ENCODE results near the gene PTPN4.

The PTPN4 gene

DNA sequence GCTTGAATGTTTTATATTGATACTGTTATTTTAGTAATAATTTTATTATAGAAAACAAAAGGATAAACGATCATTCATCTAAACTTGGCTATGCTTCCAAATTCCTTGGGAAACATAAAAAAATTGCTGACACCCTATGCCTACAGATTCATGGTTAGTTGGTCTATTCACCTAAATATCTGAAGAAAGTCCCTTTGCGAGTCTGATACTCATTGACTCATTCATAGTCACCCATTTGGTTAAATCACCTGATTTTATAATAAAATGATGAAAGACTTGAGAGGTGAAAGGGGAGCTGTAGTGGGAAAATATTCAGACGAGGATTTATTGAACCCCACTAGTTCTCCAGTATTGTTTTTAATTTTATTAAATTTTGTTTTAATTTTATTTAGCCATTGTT, 112.0 kb downstream of the PTPN4 start:
- DNase-seq = no peak

DNA sequence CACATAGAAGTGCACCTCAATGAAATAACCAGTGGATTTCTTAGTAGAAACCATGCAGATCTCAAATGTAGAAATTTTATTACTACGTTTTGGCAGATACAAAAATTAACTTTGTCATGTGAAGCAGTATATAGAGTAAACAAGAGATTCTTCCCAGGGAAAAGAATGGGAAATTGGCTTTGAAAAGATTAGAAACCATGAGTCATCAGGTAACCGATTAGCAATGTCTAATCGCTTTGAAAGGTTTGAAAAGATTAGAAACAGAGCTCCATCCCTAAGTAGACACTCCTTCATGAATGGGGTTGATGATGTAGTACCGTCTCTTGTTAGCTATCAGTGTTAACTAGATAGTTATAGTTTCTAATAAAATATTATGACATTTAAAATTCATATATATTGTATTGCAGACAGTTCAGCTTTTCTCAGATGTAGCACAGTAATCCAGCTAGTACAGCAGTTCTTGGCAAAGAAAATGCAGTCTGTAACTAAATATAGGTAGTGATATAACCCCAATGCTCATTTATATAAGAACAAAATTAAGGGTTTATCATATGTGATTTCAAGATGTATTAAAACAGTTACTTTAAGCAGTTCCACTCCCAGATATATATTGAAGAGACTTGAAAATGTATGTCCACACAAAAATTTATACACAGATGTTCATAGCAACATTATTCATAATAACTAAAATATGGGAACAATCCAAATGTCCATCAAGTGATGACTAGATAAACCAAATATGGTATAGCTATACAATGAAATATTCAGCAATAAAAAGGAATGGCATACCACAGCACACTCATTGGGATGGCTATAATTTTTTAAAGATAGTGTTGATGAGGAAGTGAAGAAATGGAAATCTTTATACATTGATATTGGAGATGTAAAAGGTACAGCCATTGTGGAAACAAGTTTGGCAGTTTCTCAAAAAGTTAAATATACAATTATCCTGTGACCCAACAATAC, 113.9 kb downstream of the PTPN4 start:
- DNase-seq = no peak

DNA sequence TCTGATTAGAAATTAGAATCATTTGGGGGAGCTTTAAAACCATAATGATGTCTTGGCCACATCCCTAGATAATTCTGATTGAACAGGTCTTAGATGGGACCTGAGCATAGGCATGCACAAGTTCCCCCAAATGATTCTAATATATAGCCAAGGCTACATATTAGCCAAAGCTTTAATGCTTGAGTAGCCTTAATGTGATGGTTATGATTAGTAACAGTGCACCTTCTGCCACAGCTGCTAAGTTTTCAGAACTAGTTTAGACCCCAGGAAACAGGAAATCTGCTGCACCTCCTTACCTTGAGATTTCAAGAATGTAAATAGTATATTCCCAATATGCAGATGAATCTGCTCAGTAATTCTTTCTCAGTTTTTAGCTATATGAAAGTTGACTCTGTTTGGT, 119.8 kb downstream of the PTPN4 start:
- DNase-seq = no peak

DNA sequence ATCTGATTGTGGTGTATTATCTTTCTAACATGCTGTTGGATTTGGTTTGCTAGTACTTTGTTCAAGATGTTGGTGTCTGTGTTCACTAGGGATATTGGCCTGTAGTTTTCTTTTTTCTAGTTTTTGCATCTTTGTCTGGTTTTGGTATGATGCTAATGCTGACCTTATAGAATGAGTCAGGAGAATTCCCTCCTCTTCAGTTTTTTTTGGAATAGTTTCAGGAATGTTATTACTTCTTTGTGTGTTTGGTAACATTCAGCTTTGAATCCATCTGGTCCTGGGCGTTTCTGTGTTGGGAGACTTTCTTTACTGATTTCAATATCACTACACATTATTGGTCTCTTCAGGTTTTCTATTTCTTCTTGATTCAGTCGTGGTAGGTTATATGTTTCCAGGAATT, 129.0 kb downstream of the PTPN4 start:
- no peak for DNase-seq

DNA sequence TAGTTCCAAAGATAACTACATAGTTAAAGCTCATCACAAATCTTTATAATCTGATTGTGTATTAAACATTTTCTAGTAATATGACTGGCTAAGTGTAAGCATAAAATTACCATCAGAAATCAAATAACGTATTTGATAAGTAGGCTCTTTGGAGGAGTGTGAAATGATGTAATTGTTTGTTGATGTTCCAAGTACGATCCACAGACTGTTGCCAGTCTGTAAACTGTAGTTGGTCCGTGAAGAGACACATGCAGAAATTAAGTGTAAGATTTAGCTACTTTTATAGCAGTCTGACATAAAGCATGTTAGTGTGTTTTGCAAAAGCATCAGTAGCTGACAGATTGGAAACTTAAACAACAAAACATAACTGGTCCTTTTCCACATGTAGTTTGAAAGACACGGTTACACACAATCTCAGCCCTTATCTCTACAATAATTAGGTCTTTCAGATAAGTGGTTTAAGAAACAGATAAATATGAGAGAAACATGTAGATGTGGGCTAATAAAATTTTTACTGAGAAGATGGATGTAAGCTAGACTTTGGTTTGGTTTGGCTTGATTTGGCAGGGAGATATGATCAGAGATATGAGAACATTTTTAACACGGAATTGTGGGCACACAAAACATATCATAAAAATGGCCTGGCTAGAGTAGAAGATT, 138.1 kb downstream of the PTPN4 start:
- DNase-seq = no peak

DNA sequence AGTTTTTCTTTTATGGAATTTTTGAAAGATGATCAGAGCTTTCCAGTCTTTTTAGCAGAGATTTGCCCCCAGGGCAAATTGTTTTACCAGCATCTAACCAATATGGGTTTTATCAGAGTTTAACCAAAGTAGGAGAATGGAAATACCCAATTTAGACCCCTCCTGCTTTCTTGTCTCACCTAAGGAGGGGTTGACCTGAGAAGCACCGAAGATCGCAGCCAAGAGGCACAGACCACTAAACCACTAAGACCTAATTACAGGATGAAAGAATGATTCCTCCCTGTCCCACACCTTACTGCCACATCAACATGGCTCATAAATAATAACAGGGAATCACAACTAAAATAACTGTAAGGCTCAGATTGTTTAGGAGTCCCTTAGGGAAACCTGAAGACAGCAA, 141.3 kb downstream of the PTPN4 start:
- no peak for DNase-seq

DNA sequence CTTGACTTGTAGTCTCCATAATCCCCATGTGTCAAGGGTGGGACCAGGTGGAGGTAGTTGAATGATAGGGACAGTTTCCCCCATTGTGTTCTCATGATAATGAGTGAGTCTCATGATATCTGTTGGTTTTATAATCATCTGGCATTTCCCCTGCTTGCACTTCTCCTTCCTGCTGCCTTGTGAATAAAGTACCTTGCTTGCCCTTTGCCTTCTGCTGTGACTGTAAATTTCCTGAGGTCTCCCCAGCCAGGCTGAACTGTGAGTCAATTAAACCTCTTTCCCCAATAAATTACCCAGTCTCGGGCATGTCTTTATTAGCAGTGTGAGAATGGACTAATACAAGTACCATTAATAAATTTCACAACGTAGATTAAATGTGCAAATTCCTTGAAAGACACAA, 150.8 kb downstream of the PTPN4 start:
- no peak for DNase-seq

DNA sequence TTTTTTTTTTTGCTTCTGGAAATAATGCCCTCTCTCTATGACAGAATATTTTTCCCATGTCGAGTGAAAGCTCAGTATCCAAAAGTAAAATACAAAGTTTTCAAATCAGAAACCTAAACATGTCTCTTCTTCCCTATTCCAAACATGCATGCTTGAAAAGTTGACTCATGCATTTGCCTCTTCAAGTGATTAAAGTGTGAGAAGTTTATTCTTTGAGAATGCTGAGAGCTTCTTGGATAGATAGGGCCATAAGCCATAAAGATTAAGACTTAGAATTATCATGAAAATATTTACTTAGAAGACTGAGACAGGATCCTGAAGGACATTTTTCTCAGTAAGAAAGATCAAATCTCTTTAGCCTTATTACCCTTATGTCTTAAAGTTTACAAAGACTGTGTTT, 154.5 kb downstream of the PTPN4 start:
- DNase-seq = no peak

DNA sequence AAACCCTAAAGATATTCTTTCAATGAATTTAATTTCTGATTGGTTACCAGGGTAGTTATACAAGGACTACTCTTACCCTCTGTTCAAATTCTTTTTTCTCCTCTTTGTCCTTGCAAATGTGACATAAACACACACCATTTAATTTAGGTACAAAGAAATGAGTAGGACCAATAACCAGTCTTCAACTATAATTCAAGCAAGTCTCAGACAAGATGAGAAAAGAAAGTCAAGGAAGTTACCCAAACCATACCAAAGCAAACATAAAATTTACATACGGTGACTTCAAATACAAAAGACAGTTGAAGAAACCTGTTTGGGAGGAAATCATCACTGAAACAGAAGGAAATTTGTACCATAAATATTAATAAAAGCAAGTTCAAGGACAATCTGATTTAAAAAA, 162.1 kb downstream of the PTPN4 start:
- no peak for DNase-seq

DNA sequence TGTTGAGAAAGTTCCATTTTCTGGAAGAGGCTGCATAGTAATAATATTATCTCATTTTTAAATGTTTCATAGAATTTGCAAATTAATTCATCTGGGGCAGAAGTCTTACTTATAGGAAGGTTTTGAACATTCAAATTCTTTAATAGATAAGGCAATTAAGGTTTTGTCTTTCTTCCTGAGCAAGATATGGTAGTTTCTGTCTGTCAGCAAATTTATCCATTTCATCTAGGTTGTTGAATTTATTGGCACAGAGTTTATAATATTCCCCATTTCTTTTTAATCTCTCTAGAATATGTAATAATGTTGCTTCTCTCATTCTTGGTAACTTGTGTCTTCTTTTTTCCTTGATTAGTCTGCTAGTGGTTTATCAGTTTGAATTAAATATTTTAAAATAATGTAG, 163.0 kb downstream of the PTPN4 start:
- no peak for DNase-seq

DNA sequence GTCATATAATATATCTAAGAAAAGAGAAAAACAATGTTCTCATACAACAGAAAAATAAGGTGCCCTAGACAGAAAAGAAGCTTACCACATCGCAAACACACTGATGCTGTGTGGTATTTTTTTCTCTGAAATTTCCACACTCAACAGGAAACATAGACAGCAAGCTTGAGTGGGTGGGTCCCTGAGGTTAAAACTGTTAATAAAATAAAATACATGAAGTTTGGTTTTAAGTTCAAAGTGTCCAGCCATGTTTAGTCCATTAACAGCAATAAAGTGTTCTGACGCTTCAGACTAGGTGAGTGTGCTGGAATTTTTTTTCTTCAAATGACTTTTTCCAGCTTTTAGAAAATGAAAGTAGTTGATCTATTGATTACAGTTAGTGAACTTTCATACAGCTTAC, 169.8 kb downstream of the PTPN4 start:
- no peak for DNase-seq

DNA sequence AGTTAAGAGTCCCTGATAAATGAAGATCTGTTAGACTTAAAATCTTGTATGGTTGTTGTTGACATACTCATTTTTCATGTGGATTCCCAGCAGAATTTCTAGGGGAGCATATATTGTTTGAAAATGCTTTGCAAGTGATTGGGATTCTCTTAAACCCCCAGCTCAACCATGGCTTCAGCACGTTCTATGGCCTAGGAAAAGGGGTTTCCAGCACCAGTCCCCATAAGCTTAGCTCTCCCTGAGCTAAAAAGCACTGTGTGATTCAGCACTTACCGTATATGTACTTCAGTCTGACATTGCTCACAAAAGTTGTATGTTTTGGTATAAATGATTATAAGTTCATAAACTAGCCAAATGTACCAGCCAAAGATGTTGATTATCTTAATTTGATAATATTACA, 173.1 kb downstream of the PTPN4 start:
- no peak for DNase-seq

DNA sequence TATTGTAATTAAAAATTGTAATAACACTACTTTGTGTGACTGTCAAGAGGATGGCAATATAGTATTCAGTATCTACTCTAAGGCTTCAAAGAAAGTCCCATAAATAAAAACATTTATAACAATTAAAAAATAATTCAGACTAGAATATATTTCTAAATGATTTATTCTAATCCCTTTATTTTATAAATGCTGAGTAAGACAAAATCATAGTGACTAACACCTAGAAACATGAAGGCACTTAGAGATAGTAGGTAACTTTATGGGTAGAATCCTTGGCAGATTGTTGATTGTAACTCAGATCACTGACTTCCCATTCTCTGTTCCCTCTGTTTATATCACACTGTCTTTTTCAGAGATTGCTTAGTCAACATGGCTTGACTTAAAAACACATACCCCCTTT, 174.6 kb downstream of the PTPN4 start:
- DNase-seq = no peak

DNA sequence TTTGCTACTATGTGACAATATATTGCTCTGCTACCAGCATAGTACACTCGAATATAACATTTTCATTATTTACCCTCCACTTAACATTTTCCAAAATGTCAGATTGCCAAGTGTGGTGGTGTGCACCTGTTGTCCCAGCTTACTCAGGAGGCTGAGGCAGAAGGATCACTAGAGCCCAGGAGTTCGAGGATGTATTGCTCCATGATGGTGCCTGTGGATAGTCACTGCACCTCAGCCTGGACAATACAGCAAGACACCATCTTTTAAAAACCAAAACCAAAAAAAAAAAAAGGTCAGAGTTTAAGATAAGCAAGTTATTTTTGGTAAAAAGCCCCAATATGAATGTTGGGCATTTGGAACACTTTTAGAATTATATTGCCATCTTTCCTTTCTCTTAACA, 178.0 kb downstream of the PTPN4 start:
- no peak for DNase-seq

DNA sequence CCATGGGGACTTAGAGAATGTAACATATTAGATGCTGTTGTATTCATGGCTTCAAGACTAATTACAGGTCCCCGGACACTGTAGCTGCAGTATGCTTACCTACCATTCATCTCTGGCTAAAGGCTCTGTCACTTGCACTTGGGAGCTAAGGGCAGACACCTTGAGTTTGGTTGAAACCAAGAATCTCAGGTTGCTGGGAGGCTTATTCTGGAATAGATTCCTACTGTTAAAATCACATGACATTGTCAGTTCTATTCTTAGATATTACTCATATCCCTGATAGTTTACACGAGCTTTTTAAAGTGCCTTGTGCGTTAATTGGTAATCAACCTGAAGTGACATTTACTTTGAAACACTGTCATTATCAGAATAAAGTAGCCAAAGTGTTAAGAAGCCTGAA, 180.2 kb downstream of the PTPN4 start:
- DNase-seq = no peak

DNA sequence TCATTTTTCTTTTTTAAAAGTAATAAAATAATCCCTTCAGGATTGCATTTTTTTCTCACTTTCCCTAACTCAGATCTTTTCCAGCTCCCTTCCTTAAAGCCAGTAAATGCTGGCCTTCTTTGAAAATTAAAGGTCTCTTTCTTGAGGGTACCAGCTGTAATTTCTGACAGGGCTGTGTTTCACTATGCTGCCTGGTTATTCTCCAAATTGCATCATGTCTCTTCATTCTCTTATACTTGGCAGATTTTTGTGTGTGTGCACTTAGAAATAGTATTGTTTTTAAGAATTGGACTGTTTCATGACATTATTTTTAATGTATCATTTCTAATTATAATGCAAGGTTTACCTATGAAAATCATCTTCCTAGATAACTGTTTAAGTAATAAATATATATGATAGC, 181.1 kb downstream of the PTPN4 start:
- no peak for DNase-seq

DNA sequence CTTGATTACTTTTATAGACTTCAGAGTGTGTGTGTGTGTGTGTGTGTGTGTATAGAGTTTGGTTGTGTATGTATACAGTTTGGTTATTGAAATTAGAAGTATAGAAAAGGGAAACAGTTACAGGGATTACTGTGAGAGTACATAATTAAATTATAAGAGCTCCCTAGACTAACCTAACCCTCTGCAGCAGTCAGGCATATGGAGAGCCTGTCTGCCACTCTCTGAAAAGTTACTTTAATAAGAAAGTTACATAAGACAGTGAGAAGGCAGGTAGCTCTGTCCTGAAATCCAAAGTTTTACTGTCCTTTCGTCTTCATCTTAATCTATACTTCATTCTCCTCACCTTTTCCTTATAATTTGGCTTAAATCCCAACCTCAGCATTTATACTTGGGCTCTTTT, 181.7 kb downstream of the PTPN4 start:
- no peak for DNase-seq

DNA sequence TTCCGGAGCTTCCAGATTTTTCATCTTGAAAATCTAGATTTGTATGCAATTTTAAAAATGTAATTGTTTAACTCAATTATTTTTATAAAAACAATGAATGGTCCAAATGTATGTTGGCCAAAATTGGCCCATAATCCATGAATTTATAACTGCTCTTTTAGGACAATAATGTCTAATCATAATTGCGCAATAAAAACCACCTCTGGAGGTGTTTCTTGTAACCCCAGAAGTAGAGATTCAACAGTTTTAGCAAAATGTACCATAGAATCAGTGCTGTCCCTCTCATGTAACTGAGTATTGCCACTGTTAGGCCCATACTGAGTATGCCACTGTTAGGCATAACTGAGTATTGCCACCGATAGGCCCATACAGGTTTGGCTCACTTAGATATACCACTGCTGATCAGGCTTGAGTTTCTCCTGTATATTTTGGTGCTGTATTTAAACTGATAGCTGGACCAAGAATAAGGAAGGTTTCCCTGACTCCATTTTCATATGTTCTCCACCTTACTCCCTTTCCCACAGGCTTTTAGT, 182.3 kb downstream of the PTPN4 start:
- DNase-seq = no peak

DNA sequence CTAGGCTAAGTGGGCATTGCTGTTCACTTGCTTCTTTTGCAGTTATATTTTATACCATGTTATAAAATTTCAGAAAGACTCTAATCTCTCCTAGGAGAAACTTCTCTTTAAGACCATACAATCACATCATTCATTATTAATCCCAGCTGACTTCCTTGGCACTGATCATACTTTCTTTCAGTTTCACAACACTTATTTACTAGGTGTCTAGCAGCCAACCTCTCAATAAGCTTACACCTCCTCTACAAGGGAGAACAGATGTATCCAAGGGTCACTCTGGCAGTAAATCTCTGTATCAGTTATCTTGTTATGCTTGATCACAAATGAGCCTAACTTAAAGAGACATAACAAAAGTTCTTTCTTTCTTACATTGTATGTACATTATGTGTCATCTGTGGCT, 183.3 kb downstream of the PTPN4 start:
- DNase-seq = no peak

DNA sequence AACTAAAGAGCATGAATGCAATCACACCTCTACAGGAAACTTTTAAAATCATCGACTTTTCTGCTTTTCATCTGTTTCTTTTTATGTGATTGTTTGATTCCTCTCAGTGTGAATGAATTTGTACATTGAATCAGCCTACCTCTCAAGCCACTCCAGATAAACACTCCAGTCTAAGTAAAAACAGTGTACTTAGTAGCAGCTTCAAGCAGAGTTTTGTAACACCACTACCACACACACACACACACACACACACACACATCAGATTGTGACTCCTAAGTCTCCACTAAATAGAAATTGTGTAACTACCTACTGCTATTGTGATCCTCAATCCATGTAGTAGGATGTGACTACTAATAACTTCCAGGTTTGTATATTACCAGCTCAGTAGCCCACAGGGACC, 187.8 kb downstream of the PTPN4 start:
- no peak for DNase-seq

DNA sequence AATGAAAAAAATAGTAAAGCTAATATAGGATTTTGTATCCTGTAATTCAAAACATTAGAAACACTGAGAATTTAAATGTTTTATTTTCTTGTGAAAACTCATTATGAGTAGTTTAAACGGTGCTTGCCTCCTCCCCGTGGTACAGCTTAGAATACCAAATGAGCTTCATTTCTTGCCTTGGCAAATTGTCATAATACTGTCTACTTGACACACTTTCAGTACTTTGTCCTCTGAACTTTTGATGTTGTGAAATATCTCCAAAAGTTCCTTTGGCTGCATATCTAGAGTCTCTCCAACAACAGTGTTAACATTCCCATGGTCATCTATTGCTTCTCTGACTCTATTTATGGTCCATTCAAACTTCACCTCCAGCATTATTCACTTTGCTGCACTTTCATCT, 191.2 kb downstream of the PTPN4 start:
- DNase-seq = no peak

DNA sequence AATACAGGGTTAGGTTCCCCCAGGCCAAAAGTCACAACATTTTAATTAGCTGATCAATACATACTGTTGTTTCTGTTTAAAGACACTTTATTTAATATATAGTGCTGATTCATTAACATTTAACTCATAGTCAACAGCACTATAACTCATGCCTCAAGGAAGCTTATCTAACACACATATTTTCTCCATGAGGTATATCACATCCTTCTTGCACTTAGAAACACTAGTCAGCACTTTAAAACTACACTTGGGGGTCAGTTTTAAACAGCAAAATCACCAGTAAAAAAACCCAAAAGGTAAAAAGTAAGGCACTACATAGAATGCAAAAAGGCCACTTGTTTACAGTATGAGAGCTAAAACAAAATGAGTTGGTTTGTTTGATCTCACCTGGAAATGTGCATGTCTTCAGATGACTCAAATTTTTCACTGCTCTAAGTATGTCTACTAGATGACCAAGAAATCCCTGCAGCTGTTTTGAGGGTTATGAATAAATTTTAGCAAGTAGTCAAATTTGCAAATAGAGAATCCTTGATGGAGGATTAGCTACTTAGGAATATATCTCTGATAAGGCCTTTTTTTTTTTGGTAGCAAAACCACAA, 199.0 kb downstream of the PTPN4 start:
- no peak for DNase-seq

DNA sequence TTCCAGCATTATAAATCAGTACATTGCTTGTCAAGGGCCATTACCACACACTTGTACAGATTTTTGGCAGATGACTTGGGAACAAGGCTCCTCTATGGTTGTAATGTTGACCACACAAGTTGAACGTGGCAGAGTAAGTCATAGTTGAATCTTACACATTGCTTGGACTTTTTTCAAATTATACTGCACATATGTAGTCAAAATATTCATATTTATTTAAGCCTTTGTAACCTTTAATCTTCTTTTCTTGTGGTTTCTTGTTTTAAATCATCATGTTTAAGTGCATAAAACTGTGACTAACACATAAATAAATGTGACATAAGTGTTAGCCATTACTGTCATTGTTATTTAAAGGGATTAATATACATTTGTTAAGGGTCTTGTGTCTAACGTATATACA, 201.1 kb downstream of the PTPN4 start:
- DNase-seq = no peak

DNA sequence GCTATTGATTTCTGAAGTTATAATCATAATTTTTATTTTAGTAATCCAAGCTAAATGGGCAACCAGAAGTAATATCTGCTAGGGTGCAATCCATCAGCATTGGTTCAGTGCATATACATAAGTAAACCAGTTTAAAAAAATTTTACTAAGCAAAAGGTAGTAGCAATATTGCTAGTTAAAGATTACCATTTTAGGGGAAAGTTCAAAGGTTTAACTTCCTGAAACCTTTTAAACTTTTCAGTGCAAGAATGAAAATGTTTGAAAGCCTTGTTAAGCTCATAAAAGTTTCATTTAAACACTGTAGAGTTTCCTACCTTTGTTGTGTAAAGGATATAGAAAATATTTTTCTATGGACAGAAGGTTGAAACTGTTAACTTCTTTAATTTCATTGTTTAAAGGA, 222.2 kb downstream of the PTPN4 start:
- DNase-seq = no peak

Data from NCI-H526 treated with DMSO at 0.1 percent for 48 hours (cell line).